ENCODE results near the gene HOXA11. TPM values are rescaled to one million over a fixed set of nuclear protein-coding genes. Genes with fewer than 3 reads are reported as not detected.

The HOXA11 gene
- total and polyA plus RNA-seq, 10 donors = not detected

GRCh38 chr7:27177795-27178320 lies 7.2 kb downstream of the HOXA11 start:
- Histone ChIP-seq H3K27me3 (replicated peaks in 1 of 7) (peaks cover 20 to 100% (median 100%) of the 10 kb centered on the region in 7 donors), H3K4me1 (peaks cover 20 to 44% (median 30%) of the 10 kb centered on the region in 6 donors), H3K27ac (no peak overlapping the region), H3K9me3 (no peaks in the 10 kb centered on the region), H3K4me3 (no peak overlapping the region), H3K36me3 (no peaks in the 10 kb centered on the region)
- no peak for TF ChIP-seq POLR2A (IDR thresholded peaks at IDR 0.05)
- TF ChIP-seq CTCF (IDR thresholded peaks at IDR 0.05 in 8 of 11, conservative IDR thresholded peaks at IDR 0.05 in 3 of 11) = no peak
- no peak for TF ChIP-seq POLR2AphosphoS5 (IDR thresholded peaks at IDR 0.05)
- DNase-seq = peak; percentile 1
- 88 to 94% (median 90%) methylated on average over 5 of the region's 5 CpGs for WGBS, 5 donors
- intact Hi-C loops (cut with DNase I; ENCODE audit: low total_unique reads) = no loop called here

- Histone ChIP-seq H3K36me3 (no peaks in the 10 kb centered on the region), H3K4me3 (no peak overlapping the region), H3K9me3 (peaks cover 0 to 6% (median 0%) of the 10 kb centered on the region in 8 donors), H3K27me3 (replicated peaks in 1 of 7) (peaks cover 27 to 100% (median 100%) of the 10 kb centered on the region in 7 donors), H3K4me1 (peaks cover 21 to 48% (median 36%) of the 10 kb centered on the region in 6 donors), H3K27ac (no peak overlapping the region)
- no peak for TF ChIP-seq POLR2A (IDR thresholded peaks at IDR 0.05)
- no peak for TF ChIP-seq POLR2AphosphoS5 (IDR thresholded peaks at IDR 0.05)
- TF ChIP-seq CTCF (IDR thresholded peaks at IDR 0.05 in 8 of 11, conservative IDR thresholded peaks at IDR 0.05 in 3 of 11) = no peak
- intact Hi-C loops (cut with DNase I; ENCODE audit: low total_unique reads) = no loop called here
- 85 to 93% (median 89%) methylated on average over 22 of the region's 22 CpGs for WGBS, 5 donors
- DNase-seq = peak; percentile 57
These were observed 7.9 kb downstream of the HOXA11 start for GRCh38 chr7:27176962-27177794.

GRCh38 chr7:27176524-27176845 lies 8.5 kb downstream of the HOXA11 start:
- WGBS, 5 donors = 60 to 80% (median 74%) methylated on average over 3 of the region's 3 CpGs
- Histone ChIP-seq H3K4me3 (no peak overlapping the region), H3K36me3 (no peaks in the 10 kb centered on the region), H3K4me1 (peaks cover 21 to 55% (median 43%) of the 10 kb centered on the region in 6 donors), H3K9me3 (peaks cover 0 to 8% (median 0%) of the 10 kb centered on the region in 8 donors), H3K27me3 (replicated peaks in 1 of 7) (peaks cover 29 to 100% (median 100%) of the 10 kb centered on the region in 7 donors), H3K27ac (no peak overlapping the region)
- intact Hi-C loops (cut with DNase I; ENCODE audit: low total_unique reads) = no loop called here
- TF ChIP-seq POLR2AphosphoS5 (IDR thresholded peaks at IDR 0.05) (no peak), POLR2A (IDR thresholded peaks at IDR 0.05) (no peak), CTCF (IDR thresholded peaks at IDR 0.05 in 8 of 11, conservative IDR thresholded peaks at IDR 0.05 in 3 of 11) (no peak)
- DNase-seq = no peak
